Measurements from ENCODE around the gene ZC3H12A.
"Not testable (repeated sequence)": the region's sequence is repeated elsewhere in the genome, so short reads cannot be mapped to it uniquely, and the experiment has no call there.

Gene ZC3H12A

DNA sequence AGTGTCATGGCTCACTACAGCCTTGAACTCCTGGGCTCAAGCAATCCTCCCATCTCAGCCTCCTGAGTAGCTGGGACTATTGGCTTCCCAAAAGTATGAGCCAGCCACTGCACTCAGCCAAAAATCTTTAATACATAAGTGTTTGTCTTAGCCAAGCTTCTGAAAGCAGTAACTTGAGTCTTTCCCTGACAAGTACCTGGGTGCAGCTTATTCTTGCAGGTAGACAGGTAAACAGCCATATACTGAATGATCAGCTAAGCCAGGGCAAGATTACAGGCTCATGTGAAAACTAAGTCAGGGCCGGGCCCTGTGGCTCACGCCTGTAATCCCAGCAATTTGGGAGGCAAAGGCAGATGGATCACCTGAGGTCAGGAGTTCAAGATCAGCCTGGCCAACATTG lies 32.4 kb downstream of the ZC3H12A start:
- DNase-seq, result no peak

DNA sequence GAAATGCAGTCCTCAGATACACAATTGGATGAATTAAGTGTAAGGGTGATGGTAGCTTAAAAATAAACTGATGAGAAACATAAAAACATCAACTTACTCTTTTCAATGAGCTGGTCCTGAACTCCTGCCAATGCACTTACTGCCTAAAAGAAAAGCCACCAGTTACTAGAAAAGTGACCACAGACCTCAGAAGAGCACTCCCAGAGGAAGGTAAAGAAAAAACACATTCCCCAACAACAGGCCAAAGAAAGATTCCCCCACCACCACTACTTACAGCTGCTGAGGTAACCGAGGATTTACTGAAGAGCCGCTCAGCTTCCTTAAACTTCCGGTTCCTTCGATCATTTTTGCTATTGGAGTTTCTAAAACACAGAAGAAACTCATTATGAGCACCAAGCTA lies 34.8 kb downstream of the ZC3H12A start:
- no peak for DNase-seq

DNA sequence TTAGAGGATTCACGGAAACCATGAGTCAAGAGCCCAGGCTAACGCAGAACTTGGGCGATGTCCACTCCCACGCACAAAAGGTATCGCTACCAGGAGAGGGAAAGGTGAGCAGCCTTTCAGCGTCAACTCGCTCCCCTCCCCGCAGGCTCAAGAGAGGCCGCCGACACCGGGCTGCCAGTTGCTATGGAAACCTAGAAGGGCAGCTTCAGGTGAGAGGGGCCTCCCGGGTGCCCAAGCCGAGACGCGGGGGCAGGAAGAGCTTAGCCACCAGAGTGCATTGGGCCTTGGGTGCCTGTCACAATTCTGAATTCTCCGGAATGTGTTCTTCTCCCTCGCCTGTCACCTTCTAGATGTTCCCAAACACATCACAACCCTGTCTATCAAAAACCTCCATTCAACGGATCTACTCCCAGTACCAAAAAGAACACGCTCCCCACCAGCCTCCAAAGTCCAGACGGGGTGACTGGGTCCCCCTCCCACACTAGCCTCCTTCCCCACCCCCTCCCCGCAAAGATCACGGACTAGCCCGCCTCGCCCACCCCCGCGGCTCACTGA lies 39.5 kb downstream of the ZC3H12A start:
- DNase-seq, result peak; percentile 73

DNA sequence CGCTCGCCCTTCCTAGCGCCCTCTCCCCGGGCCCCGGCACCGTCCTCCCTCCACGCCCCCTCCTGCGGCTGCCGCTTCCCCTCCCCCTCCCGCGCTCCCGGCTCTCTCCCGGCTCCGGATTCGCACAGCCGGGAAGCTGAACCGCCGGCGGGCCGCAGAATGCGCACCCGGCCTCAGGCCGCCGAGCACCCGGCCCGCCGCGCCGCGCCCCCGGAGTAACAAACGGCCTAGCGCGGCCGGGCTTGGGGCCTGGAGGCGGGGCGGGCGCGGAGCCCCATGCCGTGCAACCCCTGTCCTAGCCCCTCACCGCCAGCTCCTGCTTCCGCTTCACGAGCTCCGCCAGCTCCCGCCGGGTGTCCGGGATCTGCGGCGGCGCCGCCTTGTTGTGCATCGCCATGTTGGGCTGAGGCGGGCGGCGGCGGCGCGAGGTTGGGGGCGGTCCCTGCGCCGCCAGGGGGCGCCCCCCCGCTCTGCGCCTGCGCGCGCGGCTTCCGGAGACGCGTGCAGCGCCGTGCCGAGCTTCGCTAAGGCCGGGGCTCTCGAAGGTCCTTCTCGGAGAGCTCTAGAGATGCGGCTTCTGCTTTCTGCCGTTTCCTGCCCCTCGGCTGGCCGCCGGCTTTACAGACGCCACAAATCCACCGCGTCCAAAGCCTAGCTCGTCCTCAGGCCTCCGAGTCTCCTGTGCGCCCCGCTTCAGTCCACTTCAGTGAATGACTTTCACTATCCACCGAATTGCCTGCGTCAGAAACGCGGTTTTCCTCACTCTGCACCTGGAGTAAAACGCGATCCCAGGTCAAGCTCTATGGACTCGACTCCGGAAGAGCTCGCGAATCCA lies 40.2 kb downstream of the ZC3H12A start, which contains the start of gene MEAF6:
MEAF6 (minus strand) TSS at position 417 of the 835 bp plus-strand sequence; CDS start at position 397, 20 bp downstream.
- peak; percentile 75 for DNase-seq

GRCh38 chr1:37515185-37516034 lies 41.0 kb downstream of the ZC3H12A start:
- DNase-seq, result no peak

- DNase-seq, result no peak
These were observed 43.2 kb downstream of the ZC3H12A start for GRCh38 chr1:37517569-37517968.

- DNase-seq, result not testable (repeated sequence)
These were observed 43.9 kb downstream of the ZC3H12A start for GRCh38 chr1:37518241-37518640.

GRCh38 chr1:37518929-37519328 lies 44.5 kb downstream of the ZC3H12A start:
- DNase-seq, result peak; percentile 19

DNA sequence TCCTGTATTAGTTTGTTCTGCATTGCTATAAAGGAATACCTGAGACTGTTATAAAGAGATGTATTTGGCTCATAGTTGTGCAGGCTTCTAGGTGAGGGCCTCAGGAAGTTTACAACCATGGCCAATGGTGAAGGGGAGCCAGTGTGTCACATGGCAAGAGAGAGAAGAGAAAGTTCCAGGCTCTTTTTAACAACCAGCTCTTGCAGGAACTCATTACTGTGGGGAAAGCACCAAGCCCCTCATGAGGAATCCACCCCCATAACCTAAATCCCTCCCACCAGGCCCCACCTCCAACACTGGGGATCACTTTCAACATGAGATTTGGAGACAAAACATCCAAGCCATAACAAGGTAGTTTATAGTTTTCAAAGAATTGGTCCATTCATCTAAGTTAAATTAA lies 45.2 kb downstream of the ZC3H12A start:
- DNase-seq, result no peak

GRCh38 chr1:37529888-37530287 lies 55.5 kb downstream of the ZC3H12A start:
- not testable (repeated sequence) for DNase-seq

- not testable (repeated sequence) for DNase-seq
These were observed 58.2 kb downstream of the ZC3H12A start for GRCh38 chr1:37532418-37533156.

DNA sequence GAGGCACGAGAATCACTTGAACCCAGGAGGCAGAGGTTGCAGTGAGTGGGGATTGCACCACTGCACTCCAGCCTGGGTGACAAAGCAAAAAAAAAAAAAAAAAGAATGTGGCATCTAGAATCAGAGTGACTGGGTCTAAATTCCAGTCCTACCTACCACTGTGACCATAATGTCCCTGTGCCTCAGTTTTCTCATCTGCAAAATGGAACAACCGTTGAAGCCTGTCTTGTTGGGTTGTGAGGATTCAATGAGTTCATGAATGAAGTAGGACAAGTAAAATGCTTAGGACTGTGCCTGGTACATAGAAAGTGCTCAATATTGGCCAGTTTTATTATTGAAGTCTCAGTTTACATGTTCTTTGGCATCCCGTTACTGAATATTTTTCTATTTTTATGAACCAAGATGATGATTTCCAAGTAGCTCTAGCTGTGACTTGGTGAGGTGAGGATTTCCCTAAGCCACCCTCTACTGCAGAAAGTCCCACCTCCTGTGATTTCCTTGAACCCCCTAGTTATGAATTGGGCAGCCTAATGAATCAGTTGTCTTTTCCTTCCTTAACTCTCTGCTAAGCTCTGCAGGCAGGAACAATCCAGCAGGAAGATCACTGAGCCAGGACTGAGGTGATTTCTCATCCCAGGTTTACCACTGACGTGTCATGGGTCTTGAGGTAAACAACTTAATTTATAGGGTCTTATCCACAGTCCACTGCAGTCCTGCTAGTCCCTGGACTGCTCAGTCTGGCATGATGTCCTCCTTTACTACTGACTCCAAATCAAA lies 59.1 kb downstream of the ZC3H12A start:
- no peak for DNase-seq

Measured in stimulated activated naive CD4-positive, alpha-beta T cell treated with Interleukin-2 at 50 U/mL for 16 hours (primary cell).